Stomach (tissue), 9 donors: ENCODE data around the gene PNCK. TPM values are rescaled to one million over a fixed set of nuclear protein-coding genes. Genes with fewer than 3 reads are reported as not detected.

ENCODE experiments used
- DNase-seq, 2 donors: peaks; one replicate each; pipeline versions ENCODE4 v3.0.0 to v3.0.0-alpha.2; 2013 to 2019
- H3K27ac ChIP-seq, 5 donors: fragments of 200-600 bp in 4 of 5; sonication (generic) in 4 of 5; one replicate each; pipeline ENCODE4 v1.5.1; 2013 to 2019; ENCODE audit warnings: mild to moderate bottlenecking in 1 of 5, moderate library complexity in 1 of 5
- H3K27me3 ChIP-seq, 3 donors: fragments of 200-600 bp; sonication (generic); one replicate each; pipeline ENCODE4 v1.5.1; 2017 to 2019; ENCODE audit warnings: mixed run types in 1 of 3
- H3K36me3 ChIP-seq, 4 donors: fragments of 200-600 bp; sonication (generic); 1 replicate in 3 of 4; 2 replicates in 1 of 4; pipeline ENCODE4 v1.5.1; 2016 to 2019
- H3K4me1 ChIP-seq, 4 donors: fragments of 200-600 bp; sonication (generic); one replicate each; pipeline ENCODE4 v1.5.1; 2016 to 2019
- H3K4me3 ChIP-seq, 4 donors: fragments of 200-600 bp; sonication (generic) in 3 of 4; one replicate each; pipeline ENCODE4 v1.5.1; 2016 to 2019; ENCODE audit warnings: mild to moderate bottlenecking in 1 of 4
- H3K9me3 ChIP-seq, 4 donors: fragments of 200-600 bp; sonication (generic); one replicate each; pipeline ENCODE4 v1.5.1; 2016 to 2019
- CTCF ChIP-seq, 7 experiments: fragments of 450-650 bp in 4 of 7; fragments of 200-600 bp in 3 of 7; sonication (generic) in 3 of 7; IDR thresholded peaks; one replicate each; pipeline ENCODE4 v1.5.1; 2016 to 2019; ENCODE audit warnings: antibody characterized with exemption in 7 of 7, control low read depth in 2 of 7, mild to moderate bottlenecking in 1 of 7
- EP300 ChIP-seq: sonication (generic); formaldehyde crosslinking; IDR thresholded peaks from one replicate; pipeline ENCODE4 v1.6.1; 2017; ENCODE audit warnings: antibody characterized with exemption
- POLR2A ChIP-seq, 4 donors: fragments of 450-650 bp; IDR thresholded peaks; one replicate each; pipeline ENCODE4 v1.6.1; 2016; ENCODE audit warnings: antibody characterized with exemption in 4 of 4, control low read depth in 2 of 4, mild to moderate bottlenecking in 1 of 4, moderate library complexity in 1 of 4
- POLR2AphosphoS5 ChIP-seq, 3 donors: sonication (generic); formaldehyde crosslinking; IDR thresholded peaks; one replicate each; pipeline ENCODE4 v1.6.1; 2016; ENCODE audit warnings: antibody characterized with exemption in 3 of 3
- WGBS, 5 donors: extraction: QIAGEN DNeasy Blood & Tissue Kit in 3 of 5; methylation state at CpG; one replicate each; pipeline versions ENCODE4 v1.1.5 to v1.1.7; 2013 to 2018; 5-methylcytosine and 5-hydroxymethylcytosine counted together
- intact Hi-C: fragments of 100-400 bp; cut with DNase I; formaldehyde crosslinking; loops from one replicate; pipeline ENCODE4 v1.15.1; 2023; ENCODE audit warnings: low total_unique reads
- polyA plus RNA-seq, 3 donors: library from polyadenylated mRNA; stranded (reverse); fragments of 200-250 nt; gene quantifications; one replicate each; pipeline ENCODE4 v1.2.3, GENCODE V29; 2013
- total RNA-seq, 5 donors: library from RNA; depleted of rRNA; stranded (reverse); fragments of >200 nt; gene quantifications; one replicate each; pipeline versions ENCODE4 v1.1.0 to v1.2.3, GENCODE V29; 2014 to 2016
- donor health status: healthy with polysubstance abuse.
- donor health status: Bipolar disorder and iron deficiency.
- donor health status: healthy.

Gene PNCK
- total and polyA plus RNA-seq, 8 donors: 0.44 to 21.0 (median 8.3) TPM; not detected in 1

- intact Hi-C loops: no loop called here
- no peak overlapping the region for H3K27ac ChIP-seq
- WGBS, 5 donors: 76 to 93% (median 77%) methylated on average over 5 to 9 of the region's 9 CpGs
- no peak overlapping the region for H3K4me3 ChIP-seq
- H3K9me3 ChIP-seq: peaks cover 0 to 26% (median 8%) of the 10 kb centered on the region in 4 donors
- peak in 1 of 2 donors; percentile 11 for DNase-seq
- peak in 1 of 7 experiments; percentile 12 for TF ChIP-seq CTCF (IDR thresholded peaks at IDR 0.05)
- TF ChIP-seq POLR2A (IDR thresholded peaks at IDR 0.05): no peak
- no peaks in the 10 kb centered on the region for H3K36me3 ChIP-seq
- peaks cover 0 to 15% (median 12%) of the 10 kb centered on the region in 4 donors for H3K4me1 ChIP-seq
- H3K27me3 ChIP-seq: peaks cover 14 to 41% (median 28%) of the 10 kb centered on the region in 3 donors
These were observed 22.0 kb downstream of the PNCK start for GRCh38 chrX:153651540-153652079.

- H3K27me3 ChIP-seq: peaks cover 14 to 48% (median 34%) of the 10 kb centered on the region in 3 donors
- DNase-seq: no peak
- no peaks in the 10 kb centered on the region for H3K36me3 ChIP-seq
- peaks cover 0 to 19% (median 16%) of the 10 kb centered on the region in 4 donors for H3K4me1 ChIP-seq
- WGBS, 5 donors: 84 to 92% (median 89%) methylated on average over 3 to 13 of the region's 13 CpGs
- intact Hi-C loops: no loop called here
- peaks cover 0 to 26% (median 8%) of the 10 kb centered on the region in 4 donors for H3K9me3 ChIP-seq
- H3K4me3 ChIP-seq: no peak overlapping the region
- H3K27ac ChIP-seq: no peak overlapping the region
- TF ChIP-seq EP300: no peak
- no peak for TF ChIP-seq POLR2A (IDR thresholded peaks at IDR 0.05)
- TF ChIP-seq CTCF (IDR thresholded peaks at IDR 0.05): no peak
- TF ChIP-seq POLR2AphosphoS5 (IDR thresholded peaks at IDR 0.05): no peak
These were observed 22.7 kb downstream of the PNCK start for GRCh38 chrX:153650959-153651358.

GRCh38 chrX:153649915-153650782 lies 23.5 kb downstream of the PNCK start:
- intact Hi-C loops: no loop called here
- Histone ChIP-seq H3K9me3 (peaks cover 0 to 26% (median 8%) of the 10 kb centered on the region in 4 donors), H3K36me3 (no peaks in the 10 kb centered on the region), H3K4me1 (peaks cover 0 to 19% (median 16%) of the 10 kb centered on the region in 4 donors), H3K27me3 (peaks cover 14 to 56% (median 41%) of the 10 kb centered on the region in 3 donors), H3K4me3 (no peak overlapping the region), H3K27ac (no peak overlapping the region)
- DNase-seq: peak in 1 of 2 donors; percentile 2
- TF ChIP-seq CTCF (IDR thresholded peaks at IDR 0.05) (no peak), POLR2A (IDR thresholded peaks at IDR 0.05) (no peak), POLR2AphosphoS5 (IDR thresholded peaks at IDR 0.05) (no peak), EP300 (no peak)
- WGBS, 5 donors: 64 to 92% (median 75%) methylated on average over 12 to 39 of the region's 41 CpGs

GRCh38 chrX:153649178-153649914 lies 24.3 kb downstream of the PNCK start:
- Histone ChIP-seq H3K4me1 (peaks cover 0 to 20% (median 18%) of the 10 kb centered on the region in 4 donors), H3K27ac (no peak overlapping the region), H3K9me3 (peaks cover 0 to 20% (median 5%) of the 10 kb centered on the region in 4 donors), H3K27me3 (peaks cover 22 to 61% (median 49%) of the 10 kb centered on the region in 3 donors), H3K36me3 (no peaks in the 10 kb centered on the region), H3K4me3 (no peak overlapping the region)
- no peak for TF ChIP-seq EP300
- peak in 1 of 7 experiments; percentile 31 for TF ChIP-seq CTCF (IDR thresholded peaks at IDR 0.05)
- intact Hi-C loops: no loop called here
- WGBS, 5 donors: 82 to 87% (median 85%) methylated on average over 14 to 26 of the region's 26 CpGs
- peak in 1 of 2 donors; percentile 38 for DNase-seq
